Activated effector memory CD4-positive, alpha-beta T cell treated with Interleukin-2 at 50 U/mL for 16 hours (primary cell): ENCODE results near the gene EXOC3L1.

ENCODE experiments used
- DNase-seq: peaks from one replicate; pipeline ENCODE4 v3.0.0-alpha.2; 2020

Gene EXOC3L1

GRCh38 chr16:67161595-67162058, 28.3 kb downstream of the EXOC3L1 start:
- no peak for DNase-seq

- peak; percentile 80 for DNase-seq
Observed at GRCh38 chr16:67158637-67159600, 31.0 kb downstream of the EXOC3L1 start.

GRCh38 chr16:67157892-67158635, 31.9 kb downstream of the EXOC3L1 start:
- no peak for DNase-seq

GRCh38 chr16:67157106-67157748, 32.7 kb downstream of the EXOC3L1 start:
- no peak for DNase-seq

- DNase-seq: no peak
Observed at GRCh38 chr16:67156143-67156844, 33.6 kb downstream of the EXOC3L1 start.

- DNase-seq: peak; percentile 73
Observed at GRCh38 chr16:67155295-67156142, 34.4 kb downstream of the EXOC3L1 start.

GRCh38 chr16:67154578-67155294, 35.2 kb downstream of the EXOC3L1 start:
- no peak for DNase-seq

GRCh38 chr16:67151431-67152097, 38.4 kb downstream of the EXOC3L1 start:
- no peak for DNase-seq

GRCh38 chr16:67150833-67151396, 39.0 kb downstream of the EXOC3L1 start, which contains the start of gene B3GNT9:
B3GNT9 (minus strand) TSS chr16:67150998; CDS start chr16:67150485, 513 bp downstream.
- peak; percentile 29 for DNase-seq

- peak; percentile 40 for DNase-seq
Observed at GRCh38 chr16:67150047-67150832, 39.7 kb downstream of the EXOC3L1 start.

GRCh38 chr16:67149276-67150046, 40.5 kb downstream of the EXOC3L1 start:
- DNase-seq: no peak

- DNase-seq: no peak
Observed at GRCh38 chr16:67148656-67149275, 41.2 kb downstream of the EXOC3L1 start.

GRCh38 chr16:67148221-67148620, 41.7 kb downstream of the EXOC3L1 start:
- DNase-seq: no peak

GRCh38 chr16:67147437-67148140, 42.3 kb downstream of the EXOC3L1 start:
- no peak for DNase-seq

- DNase-seq: no peak
Observed at GRCh38 chr16:67146523-67147357, 43.2 kb downstream of the EXOC3L1 start.

- no peak for DNase-seq
Observed at GRCh38 chr16:67145746-67146145, 44.2 kb downstream of the EXOC3L1 start.
